ENCODE measurements around the gene PCSK9. TPM values are rescaled to one million over a fixed set of nuclear protein-coding genes. Genes with fewer than 3 reads are reported as not detected.
A peak's percentile ranks its signal among the peaks of the same experiment; 100 is the strongest.

PCSK9 gene
- total and polyA plus RNA-seq, 2 experiments from 2014 or later = 23.5 to 31.4 TPM

DNA sequence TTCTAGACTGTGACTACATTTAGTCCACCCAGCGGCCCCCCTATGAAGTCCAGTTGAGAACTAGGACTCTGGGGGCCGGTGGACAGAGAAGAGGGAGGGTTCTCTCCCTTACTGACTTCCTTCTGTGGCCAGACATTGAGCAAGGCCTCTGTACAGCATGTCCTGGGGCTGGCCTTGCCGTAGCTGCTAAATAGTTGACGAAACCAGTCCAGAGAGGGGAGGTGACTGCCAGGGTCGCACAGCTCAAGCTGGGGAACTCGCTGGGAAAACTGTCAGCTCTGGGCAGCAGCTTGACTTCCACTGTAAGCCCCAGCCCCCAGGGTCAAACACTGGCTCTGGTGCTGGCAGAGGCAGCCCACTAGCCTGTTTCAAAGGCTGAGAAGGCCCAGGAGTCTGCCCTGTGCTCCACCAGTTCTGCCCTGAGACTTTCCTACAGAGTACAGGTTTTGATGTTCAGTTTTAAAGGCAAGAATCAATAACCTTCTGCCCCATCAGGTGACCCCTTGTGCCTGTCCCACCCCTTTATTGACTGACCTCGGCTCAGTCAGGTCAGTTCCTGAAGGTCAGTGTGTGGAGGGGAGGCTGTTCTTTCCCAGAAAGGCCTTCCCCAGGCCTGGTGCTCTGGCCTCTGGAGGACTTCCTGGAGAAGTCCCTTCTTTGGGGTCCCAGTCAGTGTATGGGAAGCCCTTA lies 14.1 kb downstream of the PCSK9 start:
- TF ChIP-seq EZH2phosphoT487 (IDR thresholded peaks at IDR 0.05; ENCODE audit: low read depth, severe bottlenecking, unreplicated experiment) = no peak
- TF ChIP-seq, protein P1, sequence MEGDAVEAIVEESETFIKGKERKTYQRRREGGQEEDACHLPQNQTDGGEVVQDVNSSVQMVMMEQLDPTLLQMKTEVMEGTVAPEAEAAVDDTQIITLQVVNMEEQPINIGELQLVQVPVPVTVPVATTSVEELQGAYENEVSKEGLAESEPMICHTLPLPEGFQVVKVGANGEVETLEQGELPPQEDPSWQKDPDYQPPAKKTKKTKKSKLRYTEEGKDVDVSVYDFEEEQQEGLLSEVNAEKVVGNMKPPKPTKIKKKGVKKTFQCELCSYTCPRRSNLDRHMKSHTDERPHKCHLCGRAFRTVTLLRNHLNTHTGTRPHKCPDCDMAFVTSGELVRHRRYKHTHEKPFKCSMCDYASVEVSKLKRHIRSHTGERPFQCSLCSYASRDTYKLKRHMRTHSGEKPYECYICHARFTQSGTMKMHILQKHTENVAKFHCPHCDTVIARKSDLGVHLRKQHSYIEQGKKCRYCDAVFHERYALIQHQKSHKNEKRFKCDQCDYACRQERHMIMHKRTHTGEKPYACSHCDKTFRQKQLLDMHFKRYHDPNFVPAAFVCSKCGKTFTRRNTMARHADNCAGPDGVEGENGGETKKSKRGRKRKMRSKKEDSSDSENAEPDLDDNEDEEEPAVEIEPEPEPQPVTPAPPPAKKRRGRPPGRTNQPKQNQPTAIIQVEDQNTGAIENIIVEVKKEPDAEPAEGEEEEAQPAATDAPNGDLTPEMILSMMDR (IDR thresholded peaks at IDR 0.05; ENCODE audit: poor library complexity) = no peak
- no peak for TF ChIP-seq EZH2 (IDR thresholded peaks at IDR 0.05; ENCODE audit: borderline replicate concordance)
- WGBS (ENCODE audit: low lambda C conversion rate, missing lambda C conversion rate) = 74% methylated on average over 7 of the region's 7 CpGs
- H3K4me2 ChIP-seq = no peak overlapping the region

DNA sequence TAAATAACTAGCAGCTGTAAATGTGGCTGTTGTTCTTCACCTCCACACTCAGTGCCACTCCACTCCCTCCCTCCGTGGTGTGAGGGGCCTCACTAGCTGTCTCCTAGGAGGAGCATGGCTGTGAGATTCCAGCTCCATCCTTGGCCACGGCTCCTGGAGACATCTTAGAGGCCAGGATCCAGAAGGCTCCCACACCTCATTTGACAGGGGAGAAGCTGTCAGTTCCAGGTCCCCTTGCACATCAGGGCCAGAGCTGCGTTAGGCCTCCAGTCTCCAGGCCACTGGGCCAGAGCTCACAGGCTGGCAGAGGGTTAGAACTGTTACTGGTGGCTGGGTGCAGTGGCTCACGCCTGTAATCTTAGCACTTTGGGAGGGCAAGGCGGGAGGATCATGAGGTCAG lies 15.0 kb downstream of the PCSK9 start:
- no peak for DNase-seq (ENCODE audit: low spot score)
- H3K4me2 ChIP-seq = no peak overlapping the region
- no peaks in the 10 kb centered on the region for H3K27me3 ChIP-seq
- no peak overlapping the region for H2AFZ ChIP-seq
- TF ChIP-seq, protein P1 (IDR thresholded peaks at IDR 0.05; ENCODE audit: poor library complexity) = no peak
- no peak for TF ChIP-seq EZH2phosphoT487 (IDR thresholded peaks at IDR 0.05; ENCODE audit: low read depth, severe bottlenecking, unreplicated experiment)
- no peak for TF ChIP-seq EZH2 (IDR thresholded peaks at IDR 0.05; ENCODE audit: borderline replicate concordance)
- no peaks in the 10 kb centered on the region for H3K9me2 ChIP-seq (replicated peaks; ENCODE audit: insufficient read depth)
- H3K4me1 ChIP-seq (ENCODE audit: insufficient read depth) = peaks cover under 1% of the 10 kb centered on the region
- H4K20me1 ChIP-seq (ENCODE audit: insufficient read depth, poor library complexity, severe bottlenecking) = no peaks in the 10 kb centered on the region
- no peaks in the 10 kb centered on the region for H3K9me3 ChIP-seq (ENCODE audit: low read depth)
- no peak overlapping the region for H3K4me3 ChIP-seq
- 93% methylated on average over 5 of the region's 5 CpGs for WGBS (ENCODE audit: low lambda C conversion rate, missing lambda C conversion rate)
- H3K27ac ChIP-seq = no peak overlapping the region
- H3K79me2 ChIP-seq = no peaks in the 10 kb centered on the region
- H3K36me3 ChIP-seq (replicated peaks; ENCODE audit: insufficient read depth, low read depth) = no peaks in the 10 kb centered on the region

More for the DNA sequence above, 14.1 kb downstream of the PCSK9 start:
- H3K9me3 ChIP-seq (ENCODE audit: low read depth) = no peaks in the 10 kb centered on the region
- no peaks in the 10 kb centered on the region for H4K20me1 ChIP-seq (ENCODE audit: insufficient read depth, poor library complexity, severe bottlenecking)
- no peak for DNase-seq (ENCODE audit: low spot score)
- H3K36me3 ChIP-seq (replicated peaks; ENCODE audit: insufficient read depth, low read depth) = no peaks in the 10 kb centered on the region
- no peaks in the 10 kb centered on the region for H3K79me2 ChIP-seq
- no peaks in the 10 kb centered on the region for H3K9me2 ChIP-seq (replicated peaks; ENCODE audit: insufficient read depth)
- no peaks in the 10 kb centered on the region for H3K27me3 ChIP-seq
- H2AFZ ChIP-seq = no peak overlapping the region
- H3K4me3 ChIP-seq = no peak overlapping the region
- H3K4me1 ChIP-seq (ENCODE audit: insufficient read depth) = peaks cover 4% of the 10 kb centered on the region
- H3K27ac ChIP-seq = peak overlapping the region; percentile 20

DNA sequence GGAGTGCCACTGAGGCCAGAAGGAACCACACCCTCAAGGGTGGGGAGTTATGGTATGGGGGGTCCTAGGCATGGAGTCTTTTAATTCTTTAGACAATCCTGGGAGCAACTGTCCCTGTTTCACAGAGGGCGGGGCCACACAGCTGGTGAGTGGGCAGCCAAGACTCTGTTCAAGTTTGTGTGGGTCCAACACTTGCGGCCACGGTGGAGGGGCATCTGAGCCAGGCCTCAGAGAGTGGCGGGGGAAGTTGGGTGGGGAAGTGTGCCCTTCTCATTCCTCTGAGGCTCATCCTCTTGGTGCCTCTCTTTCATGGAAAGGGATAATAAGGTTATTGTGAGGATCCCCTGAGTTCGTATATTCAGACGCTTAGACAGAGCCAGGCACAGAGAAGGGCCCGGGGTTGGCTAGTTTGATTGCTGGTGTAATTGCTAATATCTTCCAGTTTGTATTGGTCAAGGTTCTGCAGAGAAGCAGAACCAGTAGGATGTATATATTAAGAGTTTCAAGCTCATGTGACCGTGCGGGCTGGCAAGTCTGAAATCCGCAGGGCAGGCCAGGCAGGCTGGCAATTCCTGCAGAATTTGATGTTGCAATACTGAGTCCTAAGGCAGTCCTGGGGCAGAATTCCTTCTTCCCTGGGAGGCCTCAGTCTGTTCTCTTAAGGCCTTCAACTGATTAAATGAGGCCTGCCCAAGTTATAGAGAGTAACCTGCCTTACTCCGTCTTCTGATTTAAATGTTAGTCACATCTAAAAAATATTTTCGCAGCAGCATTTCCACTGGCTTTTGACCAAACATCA lies 15.9 kb downstream of the PCSK9 start:
- Histone ChIP-seq H3K9me3 (ENCODE audit: low read depth) (no peaks in the 10 kb centered on the region), H3K79me2 (no peaks in the 10 kb centered on the region), H3K9me2 (replicated peaks; ENCODE audit: insufficient read depth) (no peaks in the 10 kb centered on the region), H4K20me1 (ENCODE audit: insufficient read depth, poor library complexity, severe bottlenecking) (no peaks in the 10 kb centered on the region), H3K4me3 (no peak overlapping the region), H2AFZ (no peak overlapping the region), H3K36me3 (replicated peaks; ENCODE audit: insufficient read depth, low read depth) (no peaks in the 10 kb centered on the region), H3K27ac (no peak overlapping the region), H3K4me1 (ENCODE audit: insufficient read depth) (no peaks in the 10 kb centered on the region), H3K27me3 (no peaks in the 10 kb centered on the region), H3K4me2 (no peak overlapping the region)
- TF ChIP-seq EZH2phosphoT487 (IDR thresholded peaks at IDR 0.05; ENCODE audit: low read depth, severe bottlenecking, unreplicated experiment) (no peak), EZH2 (IDR thresholded peaks at IDR 0.05; ENCODE audit: borderline replicate concordance) (no peak)
- TF ChIP-seq, protein P1 (IDR thresholded peaks at IDR 0.05; ENCODE audit: poor library complexity) = no peak
- no peak for DNase-seq (ENCODE audit: low spot score)
- 90% methylated on average over 12 of the region's 12 CpGs for WGBS (ENCODE audit: low lambda C conversion rate, missing lambda C conversion rate)
